HCT116 (cell line): ENCODE measurements around the gene RBM33.

Source experiments
- JUND ChIP-seq: IDR thresholded peaks from 2 replicates; pipeline ENCODE4 v1.6.1; 2012
- ZFX ChIP-seq: fragments of 450-650 bp; IDR thresholded peaks from 2 replicates; pipeline ENCODE4 v1.6.1; 2017
- TF ChIP-seq, protein P1 (sequence below), 3 experiments: fragments of 200-600 bp in 1 of 3; sonication (generic) in 1 of 3; IDR thresholded peaks in 2 of 3; conservative IDR thresholded peaks in 1 of 3; 2 replicates each; pipeline ENCODE4 v1.5.1; 2012 to 2017; ENCODE audit warnings: low read depth in 2 of 3, low read length in 2 of 3, antibody characterized with exemption in 1 of 3, borderline replicate concordance in 1 of 3, control low read depth in 1 of 3, mild to moderate bottlenecking in 1 of 3, mixed read lengths in 1 of 3, mixed run types in 1 of 3, moderate library complexity in 1 of 3; ENCODE audit not compliant: insufficient read depth in 1 of 3

DNA sequence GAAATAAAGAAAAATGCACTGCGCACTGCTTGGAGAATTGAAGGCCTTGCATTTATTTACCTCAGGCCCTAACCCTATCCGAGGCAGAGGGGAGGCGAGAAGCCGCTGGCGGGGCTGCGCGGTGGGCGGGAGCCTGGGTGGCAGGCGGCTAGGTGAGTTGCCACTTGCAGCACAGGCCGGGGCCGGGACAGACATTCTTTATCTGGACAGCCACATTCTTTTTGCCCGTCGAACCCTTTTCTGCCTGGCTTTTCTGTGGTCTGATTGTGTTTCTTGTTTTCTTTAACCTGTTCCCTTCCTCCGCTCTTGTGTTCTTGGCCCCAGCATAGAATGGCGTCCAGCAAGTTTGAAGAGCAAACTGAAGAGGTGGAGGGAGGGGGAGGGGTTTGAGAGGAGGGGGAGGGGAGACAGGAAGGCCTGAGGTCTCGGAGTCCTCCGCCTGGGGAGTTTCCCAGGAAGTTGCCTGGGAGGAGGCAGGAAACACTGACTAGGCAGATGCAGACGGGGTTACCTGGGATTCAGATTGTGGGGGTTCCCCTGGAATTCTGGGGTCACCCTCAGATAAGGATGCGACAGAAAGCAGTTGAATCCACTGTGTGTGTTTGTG, 162.7 kb downstream of the RBM33 start:
- TF ChIP-seq ZFX (no peak), JUND (no peak)
- TF ChIP-seq, protein P1, sequence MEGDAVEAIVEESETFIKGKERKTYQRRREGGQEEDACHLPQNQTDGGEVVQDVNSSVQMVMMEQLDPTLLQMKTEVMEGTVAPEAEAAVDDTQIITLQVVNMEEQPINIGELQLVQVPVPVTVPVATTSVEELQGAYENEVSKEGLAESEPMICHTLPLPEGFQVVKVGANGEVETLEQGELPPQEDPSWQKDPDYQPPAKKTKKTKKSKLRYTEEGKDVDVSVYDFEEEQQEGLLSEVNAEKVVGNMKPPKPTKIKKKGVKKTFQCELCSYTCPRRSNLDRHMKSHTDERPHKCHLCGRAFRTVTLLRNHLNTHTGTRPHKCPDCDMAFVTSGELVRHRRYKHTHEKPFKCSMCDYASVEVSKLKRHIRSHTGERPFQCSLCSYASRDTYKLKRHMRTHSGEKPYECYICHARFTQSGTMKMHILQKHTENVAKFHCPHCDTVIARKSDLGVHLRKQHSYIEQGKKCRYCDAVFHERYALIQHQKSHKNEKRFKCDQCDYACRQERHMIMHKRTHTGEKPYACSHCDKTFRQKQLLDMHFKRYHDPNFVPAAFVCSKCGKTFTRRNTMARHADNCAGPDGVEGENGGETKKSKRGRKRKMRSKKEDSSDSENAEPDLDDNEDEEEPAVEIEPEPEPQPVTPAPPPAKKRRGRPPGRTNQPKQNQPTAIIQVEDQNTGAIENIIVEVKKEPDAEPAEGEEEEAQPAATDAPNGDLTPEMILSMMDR (IDR thresholded peaks at IDR 0.05 in 2 of 3, conservative IDR thresholded peaks at IDR 0.05 in 1 of 3; ENCODE audit: borderline replicate concordance in 1 of 3, insufficient read depth in 1 of 3, low read depth in 2 of 3, low read length in 2 of 3): no peak
